HepG2 (cell line): ENCODE results near the gene RIPK3. TPM values are rescaled to one million over a fixed set of nuclear protein-coding genes. Genes with fewer than 3 reads are reported as not detected.
A peak's percentile ranks its signal among the peaks of the same experiment; 100 is the strongest.

Source experiments
- ARID5B ChIP-seq: IDR thresholded peaks from 2 replicates; pipeline ENCODE4 v1.4.0; 2020; ENCODE audit warnings: mild to moderate bottlenecking, missing genetic modification reagents
- BORCS8-MEF2B ChIP-seq: sonication (generic); formaldehyde crosslinking; IDR thresholded peaks from 2 replicates; pipeline ENCODE4 v1.8.0; 2022; ENCODE audit warnings: mild to moderate bottlenecking, missing genetic modification reagents
- FOXP4 ChIP-seq: sonication (generic); formaldehyde crosslinking; IDR thresholded peaks from 2 replicates; pipeline ENCODE4 v1.4.0; 2020; ENCODE audit warnings: missing genetic modification reagents
- HOXA9 ChIP-seq: sonication (generic); formaldehyde crosslinking; IDR thresholded peaks from 2 replicates; pipeline ENCODE4 v1.8.1; 2022; ENCODE audit warnings: missing genetic modification reagents, mild to moderate bottlenecking, moderate library complexity, borderline replicate concordance
- PCBP2 ChIP-seq: fragments of 200-400 bp; formaldehyde crosslinking; optimal IDR thresholded peaks from 2 replicates; pipeline ENCODE3; 2018; ENCODE audit warnings: low read length, low read depth; ENCODE audit not compliant: poor library complexity, severe bottlenecking
- SIX4 ChIP-seq: sonication (generic); formaldehyde crosslinking; IDR thresholded peaks from 2 replicates; pipeline ENCODE4 v1.4.0; 2020; ENCODE audit warnings: missing genetic modification reagents
- TARDBP ChIP-seq: sonication (generic); formaldehyde crosslinking; IDR thresholded peaks from 2 replicates; pipeline ENCODE4 v1.8.0; 2022; ENCODE audit warnings: mild to moderate bottlenecking, missing genetic modification reagents
- ZBTB49 ChIP-seq: sonication (generic); formaldehyde crosslinking; IDR thresholded peaks from 2 replicates; pipeline ENCODE4 v1.4.0; 2020; ENCODE audit warnings: missing genetic modification reagents, borderline replicate concordance
- ZNF136 ChIP-seq: sonication (generic); formaldehyde crosslinking; IDR thresholded peaks from 2 replicates; pipeline ENCODE4 v1.8.1; 2022; ENCODE audit warnings: low read depth, mild to moderate bottlenecking, moderate library complexity, missing genetic modification reagents
- ZNF282 ChIP-seq: fragments of 450-650 bp; IDR thresholded peaks from 2 replicates; pipeline ENCODE4 v1.6.1; 2018; ENCODE audit not compliant: partially characterized antibody
- ZNF496 ChIP-seq: sonication (generic); formaldehyde crosslinking; IDR thresholded peaks from 2 replicates; pipeline ENCODE4 v1.8.1; 2023; ENCODE audit warnings: mild to moderate bottlenecking, moderate library complexity, missing genetic modification reagents; ENCODE audit not compliant: insufficient replicate concordance
- ZNF713 ChIP-seq: sonication (generic); formaldehyde crosslinking; IDR thresholded peaks from 2 replicates; pipeline ENCODE4 v1.4.0; 2020; ENCODE audit warnings: mild to moderate bottlenecking, missing genetic modification reagents
- polyA plus RNA-seq, 8 experiments: library from polyadenylated mRNA; depleted of rRNA in 3 of 8; stranded (reverse) in 7 of 8; unstranded in 1 of 8; fragments of >200 nt; fragmentation: Illumina TruSeq in 4 of 8; extraction: Trizol in 4 of 8; gene quantifications; 2 replicates each; pipeline versions ENCODE4 v1.2.1 to v1.2.3, GENCODE V29; 2011 to 2016; ENCODE audit warnings: low read depth in 4 of 8, missing spikeins in 1 of 8, mixed read lengths in 1 of 8; ENCODE audit not compliant: insufficient read depth in 1 of 8
- total RNA-seq, 5 experiments: library from RNA; depleted of rRNA; stranded (reverse); fragments of >200 nt; fragmentation: Illumina TruSeq; extraction: Trizol; gene quantifications; 2 replicates each; pipeline ENCODE4 v1.2.3, GENCODE V29; 2016; ENCODE audit warnings: low read depth in 1 of 5

The RIPK3 gene
- total and polyA plus RNA-seq, 2 of the 13 experiments (the other 11 are each of a cell fraction or from before 2014, with no cell fraction given), result not detected

GRCh38 chr14:24297190-24297964 is 42.4 kb downstream of the RIPK3 start (continued):
- TF ChIP-seq SIX4 (peak; percentile 64; the same call in 1 of the 2 replicates), ZBTB49 (CRISPR knock-in tag) (0 out of 2 replicates have a peak, but pooled peaks have one; percentile 22), ARID5B (0 out of 2 replicates have a peak, but pooled peaks have one; percentile 4), ZNF713 (CRISPR knock-in tag) (no peak), PCBP2 (no peak), BORCS8-MEF2B (no peak; the same call in 1 of the 2 replicates), TARDBP (peak; percentile 2; the same call in 1 of the 2 replicates), HOXA9 (CRISPR knock-in tag) (no peak), ZNF282 (peak; percentile 6), ZNF136 (no peak), ZNF496 (CRISPR knock-in tag) (no peak), FOXP4 (CRISPR knock-in tag) (peak; percentile 40; the same call in 1 of the 2 replicates)
